GM18507 (cell line): ENCODE results near the gene TMEM259.
A peak's percentile ranks its signal among the peaks of the same experiment; 100 is the strongest.

ENCODE experiments used
- DNase-seq: peaks from one replicate; pipeline ENCODE4 v3.0.0; 2011; ENCODE audit warnings: low read depth; ENCODE audit not compliant: insufficient read length; ENCODE audit errors: extremely low spot score
- FAIRE-seq: peaks from 2 replicates; lab custom pipeline; 2011; peaks lifted over from hg19 to GRCh38; lab: Jason Lieb, UNC

TMEM259 gene

DNA sequence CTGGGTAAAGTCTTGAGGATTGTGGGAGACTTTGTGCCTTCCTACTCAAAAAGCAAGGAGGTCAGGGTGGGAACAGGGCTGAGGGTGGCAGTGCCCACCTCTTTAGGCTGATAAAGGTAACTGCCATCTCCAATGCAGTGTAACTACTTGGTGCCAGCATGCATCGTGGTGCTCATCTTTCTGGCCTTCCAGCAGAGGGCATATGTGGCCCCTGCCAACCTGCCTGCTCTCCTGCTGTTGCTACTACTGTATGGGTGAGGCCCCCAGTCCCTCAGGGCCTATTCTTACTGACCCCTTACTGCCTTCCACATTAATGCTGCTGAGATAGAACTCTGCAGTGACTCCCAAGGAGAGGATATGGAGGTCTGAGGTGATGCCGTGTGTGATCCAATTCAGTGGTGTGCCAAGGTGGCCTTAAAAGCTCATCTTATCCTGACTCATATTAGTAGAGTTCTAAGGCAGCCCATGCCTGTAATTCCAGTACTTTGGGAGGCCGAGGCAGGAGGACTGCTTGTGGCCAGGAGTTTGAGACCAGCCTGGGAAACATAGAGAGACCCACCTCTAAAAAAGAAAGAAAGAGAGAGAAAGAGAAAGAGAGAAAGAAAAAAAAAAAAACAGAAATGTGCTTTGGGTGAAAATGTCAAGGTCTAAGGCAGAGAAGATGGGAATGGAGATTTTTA is 36.4 kb upstream of the TMEM259 start:
- DNase-seq, result no peak
- FAIRE-seq, result peak; percentile 82

GRCh38 chr19:1055886-1056620 is 35.1 kb upstream of the TMEM259 start:
- FAIRE-seq (no peak), DNase-seq (no peak)

GRCh38 chr19:1055028-1055425 is 34.1 kb upstream of the TMEM259 start:
- no peak for FAIRE-seq
- DNase-seq, result no peak

DNA sequence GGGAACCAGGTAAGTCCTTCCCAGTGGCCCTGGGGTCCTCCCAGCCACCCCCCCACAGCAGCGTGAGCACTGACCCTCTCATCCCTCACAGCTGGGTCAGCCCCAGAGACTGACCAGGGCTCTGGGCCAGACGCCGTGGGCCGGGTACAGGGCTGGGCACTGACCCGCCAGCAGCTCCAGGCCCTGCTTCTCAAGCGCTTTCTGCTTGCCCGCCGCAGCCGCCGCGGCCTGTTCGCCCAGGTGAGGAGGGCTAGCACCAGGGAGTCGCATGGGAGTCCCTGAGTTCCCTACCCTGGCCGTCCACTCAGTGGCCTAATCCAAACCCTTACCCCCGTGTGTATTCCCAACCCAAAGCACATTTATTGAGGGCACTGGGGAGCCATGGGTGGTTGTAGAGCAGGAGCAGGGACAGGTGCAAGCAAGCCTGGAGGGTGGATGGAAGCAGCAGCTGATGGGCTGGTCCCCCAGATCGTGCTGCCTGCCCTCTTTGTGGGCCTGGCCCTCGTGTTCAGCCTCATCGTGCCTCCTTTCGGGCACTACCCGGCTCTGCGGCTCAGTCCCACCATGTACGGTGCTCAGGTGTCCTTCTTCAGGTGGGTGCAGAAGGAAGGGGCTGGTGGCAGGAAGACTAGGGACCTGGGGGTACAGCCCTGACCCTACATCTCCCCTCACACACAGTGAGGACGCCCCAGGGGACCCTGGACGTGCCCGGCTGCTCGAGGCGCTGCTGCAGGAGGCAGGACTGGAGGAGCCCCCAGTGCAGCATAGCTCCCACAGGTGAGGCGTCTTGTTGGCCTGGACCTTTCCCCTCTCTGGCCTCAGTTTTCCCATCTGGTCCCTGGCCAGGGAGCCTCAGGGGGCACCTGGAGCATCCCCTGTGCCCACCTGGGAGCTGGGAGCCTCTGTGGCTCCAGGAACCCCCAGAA is 33.4 kb upstream of the TMEM259 start:
- DNase-seq, result no peak
- no peak for FAIRE-seq

DNA sequence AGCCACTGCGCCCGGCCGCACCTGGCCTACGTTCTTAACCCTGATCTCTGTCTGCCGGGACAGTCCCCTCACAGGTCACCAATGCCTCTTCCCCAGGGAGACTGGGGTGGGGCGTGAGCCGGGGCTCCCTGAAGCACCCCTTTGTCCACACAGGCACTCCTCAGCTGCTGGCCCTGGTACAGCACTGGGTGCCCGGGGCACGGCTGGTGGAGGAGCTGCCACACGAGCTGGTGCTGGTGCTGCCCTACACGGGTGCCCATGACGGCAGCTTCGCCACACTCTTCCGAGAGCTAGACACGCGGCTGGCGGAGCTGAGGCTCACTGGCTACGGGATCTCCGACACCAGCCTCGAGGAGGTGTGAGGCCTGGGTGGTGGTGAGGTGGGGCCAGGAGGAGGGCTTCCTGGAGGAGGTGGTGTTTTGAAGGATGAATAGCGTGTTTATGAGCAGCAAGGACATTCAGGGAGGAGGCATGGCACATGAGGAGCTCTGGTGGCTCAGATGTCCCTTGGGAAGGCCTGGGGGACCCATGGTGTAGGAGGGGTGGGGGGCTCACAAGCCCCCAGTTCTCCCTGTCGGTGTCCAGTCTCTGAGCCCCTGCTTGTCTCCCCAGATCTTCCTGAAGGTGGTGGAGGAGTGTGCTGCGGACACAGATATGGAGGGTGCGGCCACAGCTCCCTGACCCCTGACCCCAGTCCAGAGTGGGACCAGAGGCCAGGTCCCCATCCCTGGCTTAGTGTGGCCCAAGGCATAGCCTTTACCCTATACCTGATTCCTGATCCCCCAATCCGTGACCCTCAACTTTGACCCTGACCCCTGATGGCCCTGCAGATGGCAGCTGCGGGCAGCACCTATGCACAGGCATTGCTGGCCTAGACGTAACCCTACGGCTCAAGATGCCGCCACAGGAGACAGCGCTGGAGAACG is 32.5 kb upstream of the TMEM259 start:
- DNase-seq, result no peak
- FAIRE-seq, result no peak

DNA sequence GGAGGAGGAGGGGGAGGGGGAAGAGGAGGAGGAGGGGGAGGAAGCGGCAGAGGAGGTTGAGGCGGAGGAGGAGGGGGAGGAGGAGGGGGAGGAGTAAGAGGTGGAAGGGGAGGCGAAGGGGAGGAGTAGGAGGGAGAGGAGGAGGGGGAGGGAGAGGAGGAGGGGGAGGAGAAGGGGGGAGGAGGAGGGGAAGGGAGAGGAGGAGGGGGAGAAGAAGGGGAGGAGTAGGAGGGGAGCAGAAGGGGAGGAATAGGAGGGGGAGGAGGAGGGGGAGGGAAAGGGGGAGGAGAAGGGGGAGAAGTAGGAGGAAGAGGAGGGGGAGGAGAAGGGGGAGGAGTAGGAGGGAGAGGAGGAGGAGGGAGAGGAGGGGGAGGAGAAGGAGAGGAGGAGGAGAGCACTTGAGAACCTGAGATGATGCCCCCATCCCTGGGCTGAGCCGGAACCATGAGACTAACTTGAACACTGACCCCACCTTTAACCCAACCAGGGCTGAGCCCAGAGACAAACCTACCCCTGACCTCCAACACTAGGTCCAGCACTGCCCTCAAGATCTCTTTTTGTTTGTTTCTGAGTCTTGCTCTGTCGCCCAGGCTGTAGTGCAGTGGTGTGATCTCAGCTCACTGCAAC is 31.5 kb upstream of the TMEM259 start:
- no peak for DNase-seq
- FAIRE-seq, result no peak

GRCh38 chr19:1051791-1052190 is 30.9 kb upstream of the TMEM259 start:
- FAIRE-seq, result no peak
- no peak for DNase-seq

DNA sequence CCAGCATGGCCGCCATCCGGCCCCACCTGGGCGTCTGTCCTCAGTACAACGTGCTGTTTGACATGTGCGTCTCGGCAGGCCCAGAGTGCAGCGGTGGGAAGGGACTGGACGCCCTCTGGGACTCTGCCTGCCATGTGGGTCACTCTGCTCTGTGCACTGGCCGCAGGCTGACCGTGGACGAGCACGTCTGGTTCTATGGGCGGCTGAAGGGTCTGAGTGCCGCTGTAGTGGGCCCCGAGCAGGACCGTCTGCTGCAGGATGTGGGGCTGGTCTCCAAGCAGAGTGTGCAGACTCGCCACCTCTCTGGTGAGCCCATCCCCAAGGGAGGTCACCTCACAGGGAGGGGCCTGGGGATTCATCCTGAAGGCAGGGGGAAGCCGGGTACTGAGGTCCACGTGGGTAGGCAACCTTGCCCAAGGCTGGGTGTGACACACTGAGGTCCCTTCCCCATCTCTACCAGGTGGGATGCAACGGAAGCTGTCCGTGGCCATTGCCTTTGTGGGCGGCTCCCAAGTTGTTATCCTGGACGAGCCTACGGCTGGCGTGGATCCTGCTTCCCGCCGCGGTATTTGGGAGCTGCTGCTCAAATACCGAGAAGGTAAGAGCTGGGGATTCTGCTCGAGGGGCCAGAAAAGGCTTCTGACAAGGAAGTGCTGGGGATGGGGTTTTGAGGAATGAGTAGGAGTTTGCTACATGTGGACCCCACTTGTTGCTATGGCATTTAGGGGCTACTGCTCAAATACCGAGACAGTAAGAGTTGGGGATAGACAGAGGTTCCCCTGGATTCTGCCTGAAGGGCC is 30.3 kb upstream of the TMEM259 start:
- DNase-seq (no peak), FAIRE-seq (no peak)

GRCh38 chr19:1049800-1050199 is 28.9 kb upstream of the TMEM259 start:
- FAIRE-seq, result no peak
- DNase-seq, result no peak

GRCh38 chr19:1049106-1049505 is 28.2 kb upstream of the TMEM259 start:
- FAIRE-seq (no peak), DNase-seq (no peak)

DNA sequence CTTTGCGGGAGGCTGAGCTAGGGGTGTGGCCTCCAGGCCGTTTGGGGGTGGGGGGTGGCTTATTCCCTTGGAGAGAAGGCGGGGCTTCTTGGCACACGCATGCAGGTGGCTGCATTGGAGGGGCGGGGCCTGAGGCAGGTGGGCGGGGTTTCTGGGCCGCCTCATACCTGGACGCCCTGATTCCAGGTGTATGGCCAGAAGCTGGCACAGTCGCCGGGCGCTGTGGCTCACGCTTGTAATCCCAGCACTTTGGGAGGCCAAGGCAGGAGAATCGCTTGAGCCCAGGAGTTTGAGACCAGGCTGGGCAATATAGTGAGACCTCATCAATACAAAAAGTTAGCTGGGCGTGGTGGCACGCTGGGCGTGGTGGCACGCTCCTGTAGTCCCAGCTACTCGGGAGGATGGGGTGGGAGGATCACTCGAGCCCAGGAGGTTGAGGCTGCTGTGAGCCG is 26.8 kb upstream of the TMEM259 start:
- no peak for FAIRE-seq
- DNase-seq, result no peak

DNA sequence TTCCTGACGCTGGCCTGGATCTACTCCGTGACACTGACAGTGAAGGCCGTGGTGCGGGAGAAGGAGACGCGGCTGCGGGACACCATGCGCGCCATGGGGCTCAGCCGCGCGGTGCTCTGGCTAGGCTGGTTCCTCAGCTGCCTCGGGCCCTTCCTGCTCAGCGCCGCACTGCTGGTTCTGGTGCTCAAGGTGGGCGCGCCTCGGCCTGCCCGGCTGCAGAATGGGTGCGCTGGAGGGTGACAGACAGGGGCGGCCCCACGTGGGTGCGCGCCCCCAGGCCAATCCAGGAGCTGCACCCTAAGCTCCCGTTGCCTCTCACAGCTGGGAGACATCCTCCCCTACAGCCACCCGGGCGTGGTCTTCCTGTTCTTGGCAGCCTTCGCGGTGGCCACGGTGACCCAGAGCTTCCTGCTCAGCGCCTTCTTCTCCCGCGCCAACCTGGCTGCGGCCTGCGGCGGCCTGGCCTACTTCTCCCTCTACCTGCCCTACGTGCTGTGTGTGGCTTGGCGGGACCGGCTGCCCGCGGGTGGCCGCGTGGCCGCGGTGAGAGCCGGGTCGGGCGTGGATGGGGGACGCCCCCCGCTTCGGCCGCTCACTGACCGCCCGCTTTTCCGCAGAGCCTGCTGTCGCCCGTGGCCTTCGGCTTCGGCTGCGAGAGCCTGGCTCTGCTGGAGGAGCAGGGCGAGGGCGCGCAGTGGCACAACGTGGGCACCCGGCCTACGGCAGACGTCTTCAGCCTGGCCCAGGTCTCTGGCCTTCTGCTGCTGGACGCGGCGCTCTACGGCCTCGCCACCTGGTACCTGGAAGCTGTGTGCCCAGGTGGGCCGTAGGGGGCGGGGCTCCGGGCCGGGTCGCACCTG is 26.1 kb upstream of the TMEM259 start:
- FAIRE-seq (no peak), DNase-seq (no peak)

- FAIRE-seq, result no peak
Measured at GRCh38 chr19:1046117-1046626, 25.2 kb upstream of the TMEM259 start.

GRCh38 chr19:1045247-1045603 is 24.3 kb upstream of the TMEM259 start:
- DNase-seq, result no peak

More at GRCh38 chr19:1046117-1046626, 25.2 kb upstream of the TMEM259 start:
- no peak for DNase-seq

GRCh38 chr19:1042689-1043511 is 22.0 kb upstream of the TMEM259 start:
- DNase-seq, result no peak
- no peak for FAIRE-seq

More at GRCh38 chr19:1045247-1045603, 24.3 kb upstream of the TMEM259 start:
- peak; percentile 24 for FAIRE-seq
